ENCODE data around the gene ARSB.
"Not testable (repeated sequence)": the region's sequence is repeated elsewhere in the genome, so short reads cannot be mapped to it uniquely, and the experiment has no call there.

ARSB gene

GRCh38 chr5:78763659-78764189 lies 221.4 kb downstream of the ARSB start:
- Histone ChIP-seq H3K27ac (ENCODE audit: low read depth, low read length) (no peak overlapping the region), H3K4me1 (ENCODE audit: insufficient read depth, low read length) (peaks cover 31% of the 10 kb centered on the region), H3K4me3 (ENCODE audit: low read depth in 1 of 2, low read length in 2 of 2) (no peak overlapping the region), H3K9ac (ENCODE audit: low read length) (no peak overlapping the region), H3K9me3 (ENCODE audit: low read length) (no peaks in the 10 kb centered on the region), H3K27me3 (ENCODE audit: control insufficient read depth in 1 of 2, insufficient read depth in 2 of 2, low read length in 2 of 2) (no peaks in the 10 kb centered on the region), H3K36me3 (ENCODE audit: insufficient read depth, low read length) (no peaks in the 10 kb centered on the region)

- not testable (repeated sequence) for H3K4me3 ChIP-seq (ENCODE audit: low read depth in 1 of 2, low read length in 2 of 2); H3K27me3 ChIP-seq (ENCODE audit: control insufficient read depth in 1 of 2, insufficient read depth in 2 of 2, low read length in 2 of 2); H3K9me3 ChIP-seq (ENCODE audit: low read length); H3K9ac ChIP-seq (ENCODE audit: low read length); H3K36me3 ChIP-seq (ENCODE audit: insufficient read depth, low read length); H3K27ac ChIP-seq (ENCODE audit: low read depth, low read length)
- H3K4me1 ChIP-seq (ENCODE audit: insufficient read depth, low read length) = peaks cover 35% of the 10 kb centered on the region
Measured at GRCh38 chr5:78762743-78763142, 222.4 kb downstream of the ARSB start.

- no peak overlapping the region for H3K4me3 ChIP-seq (ENCODE audit: low read depth in 1 of 2, low read length in 2 of 2)
- peaks cover 41% of the 10 kb centered on the region for H3K4me1 ChIP-seq (ENCODE audit: insufficient read depth, low read length)
- no peaks in the 10 kb centered on the region for H3K9me3 ChIP-seq (ENCODE audit: low read length)
- H3K27me3 ChIP-seq (ENCODE audit: control insufficient read depth in 1 of 2, insufficient read depth in 2 of 2, low read length in 2 of 2) = no peaks in the 10 kb centered on the region
- H3K9ac ChIP-seq (ENCODE audit: low read length) = no peak overlapping the region
- H3K27ac ChIP-seq (ENCODE audit: low read depth, low read length) = no peak overlapping the region
- no peaks in the 10 kb centered on the region for H3K36me3 ChIP-seq (ENCODE audit: insufficient read depth, low read length)
Measured at GRCh38 chr5:78761840-78762239, 223.3 kb downstream of the ARSB start.

GRCh38 chr5:78760770-78761169 lies 224.3 kb downstream of the ARSB start:
- H3K36me3 ChIP-seq (ENCODE audit: insufficient read depth, low read length) = no peaks in the 10 kb centered on the region
- no peak overlapping the region for H3K9ac ChIP-seq (ENCODE audit: low read length)
- H3K27ac ChIP-seq (ENCODE audit: low read depth, low read length) = no peak overlapping the region
- H3K27me3 ChIP-seq (ENCODE audit: control insufficient read depth in 1 of 2, insufficient read depth in 2 of 2, low read length in 2 of 2) = no peaks in the 10 kb centered on the region
- H3K4me1 ChIP-seq (ENCODE audit: insufficient read depth, low read length) = peaks cover 31% of the 10 kb centered on the region
- no peak overlapping the region for H3K4me3 ChIP-seq (ENCODE audit: low read depth in 1 of 2, low read length in 2 of 2)
- no peaks in the 10 kb centered on the region for H3K9me3 ChIP-seq (ENCODE audit: low read length)

GRCh38 chr5:78760366-78760765 lies 224.7 kb downstream of the ARSB start:
- H3K4me1 ChIP-seq (ENCODE audit: insufficient read depth, low read length) = peaks cover 27% of the 10 kb centered on the region
- no peak overlapping the region for H3K4me3 ChIP-seq (ENCODE audit: low read depth in 1 of 2, low read length in 2 of 2)
- no peaks in the 10 kb centered on the region for H3K27me3 ChIP-seq (ENCODE audit: control insufficient read depth in 1 of 2, insufficient read depth in 2 of 2, low read length in 2 of 2)
- H3K9me3 ChIP-seq (ENCODE audit: low read length) = no peaks in the 10 kb centered on the region
- H3K27ac ChIP-seq (ENCODE audit: low read depth, low read length) = no peak overlapping the region
- no peaks in the 10 kb centered on the region for H3K36me3 ChIP-seq (ENCODE audit: insufficient read depth, low read length)
- no peak overlapping the region for H3K9ac ChIP-seq (ENCODE audit: low read length)

- no peaks in the 10 kb centered on the region for H3K36me3 ChIP-seq (ENCODE audit: insufficient read depth, low read length)
- peaks cover 14% of the 10 kb centered on the region for H3K4me1 ChIP-seq (ENCODE audit: insufficient read depth, low read length)
- H3K9me3 ChIP-seq (ENCODE audit: low read length) = no peaks in the 10 kb centered on the region
- H3K27ac ChIP-seq (ENCODE audit: low read depth, low read length) = no peak overlapping the region
- no peak overlapping the region for H3K4me3 ChIP-seq (ENCODE audit: low read depth in 1 of 2, low read length in 2 of 2)
- H3K9ac ChIP-seq (ENCODE audit: low read length) = no peak overlapping the region
- no peaks in the 10 kb centered on the region for H3K27me3 ChIP-seq (ENCODE audit: control insufficient read depth in 1 of 2, insufficient read depth in 2 of 2, low read length in 2 of 2)
Measured at GRCh38 chr5:78758169-78758839, 226.8 kb downstream of the ARSB start.

GRCh38 chr5:78757269-78758053 lies 227.6 kb downstream of the ARSB start:
- Histone ChIP-seq H3K36me3 (ENCODE audit: insufficient read depth, low read length) (no peaks in the 10 kb centered on the region), H3K9ac (ENCODE audit: low read length) (no peak overlapping the region), H3K9me3 (ENCODE audit: low read length) (no peaks in the 10 kb centered on the region), H3K27me3 (ENCODE audit: control insufficient read depth in 1 of 2, insufficient read depth in 2 of 2, low read length in 2 of 2) (no peaks in the 10 kb centered on the region), H3K4me1 (ENCODE audit: insufficient read depth, low read length) (peaks cover 14% of the 10 kb centered on the region), H3K4me3 (ENCODE audit: low read depth in 1 of 2, low read length in 2 of 2) (no peak overlapping the region), H3K27ac (ENCODE audit: low read depth, low read length) (no peak overlapping the region)

- Histone ChIP-seq H3K27ac (ENCODE audit: low read depth, low read length) (no peak overlapping the region), H3K9me3 (ENCODE audit: low read length) (no peaks in the 10 kb centered on the region), H3K4me1 (ENCODE audit: insufficient read depth, low read length) (peaks cover 14% of the 10 kb centered on the region), H3K27me3 (ENCODE audit: control insufficient read depth in 1 of 2, insufficient read depth in 2 of 2, low read length in 2 of 2) (no peaks in the 10 kb centered on the region), H3K36me3 (ENCODE audit: insufficient read depth, low read length) (no peaks in the 10 kb centered on the region), H3K9ac (ENCODE audit: low read length) (no peak overlapping the region), H3K4me3 (ENCODE audit: low read depth in 1 of 2, low read length in 2 of 2) (no peak overlapping the region)
Measured at GRCh38 chr5:78756858-78757257, 228.3 kb downstream of the ARSB start.

- peaks cover 14% of the 10 kb centered on the region for H3K4me1 ChIP-seq (ENCODE audit: insufficient read depth, low read length)
- no peaks in the 10 kb centered on the region for H3K9me3 ChIP-seq (ENCODE audit: low read length)
- H3K27me3 ChIP-seq (ENCODE audit: control insufficient read depth in 1 of 2, insufficient read depth in 2 of 2, low read length in 2 of 2) = no peaks in the 10 kb centered on the region
- H3K36me3 ChIP-seq (ENCODE audit: insufficient read depth, low read length) = no peaks in the 10 kb centered on the region
- no peak overlapping the region for H3K9ac ChIP-seq (ENCODE audit: low read length)
- no peak overlapping the region for H3K4me3 ChIP-seq (ENCODE audit: low read depth in 1 of 2, low read length in 2 of 2)
- H3K27ac ChIP-seq (ENCODE audit: low read depth, low read length) = no peak overlapping the region
Measured at GRCh38 chr5:78755822-78756429, 229.2 kb downstream of the ARSB start.

GRCh38 chr5:78754655-78755054 lies 230.5 kb downstream of the ARSB start:
- no peaks in the 10 kb centered on the region for H3K9me3 ChIP-seq (ENCODE audit: low read length)
- H3K36me3 ChIP-seq (ENCODE audit: insufficient read depth, low read length) = no peaks in the 10 kb centered on the region
- H3K4me3 ChIP-seq (ENCODE audit: low read depth in 1 of 2, low read length in 2 of 2) = no peak overlapping the region
- no peaks in the 10 kb centered on the region for H3K27me3 ChIP-seq (ENCODE audit: control insufficient read depth in 1 of 2, insufficient read depth in 2 of 2, low read length in 2 of 2)
- H3K9ac ChIP-seq (ENCODE audit: low read length) = no peak overlapping the region
- peaks cover 14% of the 10 kb centered on the region for H3K4me1 ChIP-seq (ENCODE audit: insufficient read depth, low read length)
- H3K27ac ChIP-seq (ENCODE audit: low read depth, low read length) = no peak overlapping the region

GRCh38 chr5:78753093-78753531 lies 232.0 kb downstream of the ARSB start:
- H3K36me3 ChIP-seq (ENCODE audit: insufficient read depth, low read length) = no peaks in the 10 kb centered on the region
- no peak overlapping the region for H3K4me3 ChIP-seq (ENCODE audit: low read depth in 1 of 2, low read length in 2 of 2)
- no peaks in the 10 kb centered on the region for H3K27me3 ChIP-seq (ENCODE audit: control insufficient read depth in 1 of 2, insufficient read depth in 2 of 2, low read length in 2 of 2)
- no peaks in the 10 kb centered on the region for H3K9me3 ChIP-seq (ENCODE audit: low read length)
- H3K4me1 ChIP-seq (ENCODE audit: insufficient read depth, low read length) = peaks cover 13% of the 10 kb centered on the region
- H3K27ac ChIP-seq (ENCODE audit: low read depth, low read length) = no peak overlapping the region
- no peak overlapping the region for H3K9ac ChIP-seq (ENCODE audit: low read length)
